Medulla oblongata (tissue), 1 donor: ENCODE measurements around the gene AP1M1.

Source experiments
- DNase-seq: peaks from one replicate; pipeline ENCODE4 v3.0.0-alpha.2; 2015; ENCODE audit errors: extremely low spot score

Gene AP1M1

DNA sequence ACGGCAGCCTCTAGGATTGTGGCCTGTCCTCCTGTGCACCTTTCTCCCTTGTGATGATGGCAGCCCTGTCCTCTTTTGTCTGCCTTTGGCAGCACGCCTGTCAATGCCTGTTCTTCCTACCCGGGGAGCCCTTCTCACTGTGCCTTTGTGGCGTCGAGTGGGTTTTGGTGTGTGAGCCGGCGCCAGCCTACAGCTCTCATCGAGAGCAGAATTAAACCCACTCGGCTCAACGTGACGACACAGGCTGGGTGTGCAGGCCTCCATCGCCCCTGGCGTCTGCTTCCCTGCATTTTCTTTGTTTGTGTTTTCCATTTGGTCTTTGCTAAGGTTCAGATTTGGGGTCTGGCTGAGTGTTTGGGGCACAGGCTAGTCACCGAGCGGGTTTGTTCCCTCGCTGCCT is 34.4 kb downstream of the AP1M1 start:
- DNase-seq, result no peak

DNA sequence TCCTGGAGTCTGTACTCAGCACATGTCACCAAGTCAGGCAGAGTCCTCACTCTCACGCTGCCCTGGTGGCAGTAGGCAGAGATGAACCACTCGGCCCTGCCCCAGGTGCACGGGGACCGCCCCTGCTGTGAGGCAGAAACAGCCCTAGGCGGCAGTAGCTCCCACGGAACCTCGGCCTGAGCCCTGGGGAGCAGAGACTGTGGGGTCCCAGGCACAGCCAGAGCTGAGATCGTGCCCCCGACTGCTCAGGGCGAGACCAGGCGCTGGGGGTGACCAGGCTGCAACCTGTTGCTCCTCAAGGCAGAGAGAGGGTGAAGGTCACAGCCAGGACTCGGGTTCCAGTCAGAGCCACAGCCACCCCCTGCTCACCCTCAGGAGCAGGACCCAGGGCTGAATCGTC is 34.9 kb downstream of the AP1M1 start:
- DNase-seq, result no peak

DNA sequence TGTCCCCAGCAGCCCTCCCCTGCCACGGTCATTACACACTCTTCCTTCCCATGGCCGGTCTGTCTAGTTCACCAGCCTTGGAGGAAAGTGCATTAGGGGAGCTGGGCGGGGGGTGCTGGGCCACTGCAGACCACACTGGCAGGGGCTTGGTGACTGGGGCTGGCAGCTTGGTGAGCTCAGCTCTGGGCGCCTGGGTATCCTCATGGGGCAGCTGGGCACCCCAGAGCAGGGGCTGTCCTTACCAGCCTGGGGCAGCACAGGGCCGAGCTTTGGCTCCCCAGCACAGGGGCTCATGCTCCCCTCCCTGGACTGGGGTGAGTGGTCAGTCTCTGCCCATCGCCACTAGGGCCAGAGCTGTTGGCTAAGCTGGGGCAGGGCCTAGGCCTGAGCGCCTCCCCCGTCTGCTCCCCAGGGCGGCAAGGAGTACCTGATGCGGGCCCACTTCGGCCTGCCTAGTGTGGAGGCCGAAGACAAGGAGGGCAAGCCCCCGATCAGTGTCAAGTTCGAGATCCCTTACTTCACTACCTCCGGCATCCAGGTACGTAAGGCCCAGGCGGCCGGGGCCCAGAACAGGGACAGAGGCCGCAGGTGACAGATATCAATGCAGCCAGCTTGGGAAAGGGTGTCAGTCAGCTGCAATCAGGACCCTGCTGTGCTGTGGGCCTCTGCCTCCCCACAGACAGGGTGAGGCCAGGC is 35.5 kb downstream of the AP1M1 start:
- no peak for DNase-seq

DNA sequence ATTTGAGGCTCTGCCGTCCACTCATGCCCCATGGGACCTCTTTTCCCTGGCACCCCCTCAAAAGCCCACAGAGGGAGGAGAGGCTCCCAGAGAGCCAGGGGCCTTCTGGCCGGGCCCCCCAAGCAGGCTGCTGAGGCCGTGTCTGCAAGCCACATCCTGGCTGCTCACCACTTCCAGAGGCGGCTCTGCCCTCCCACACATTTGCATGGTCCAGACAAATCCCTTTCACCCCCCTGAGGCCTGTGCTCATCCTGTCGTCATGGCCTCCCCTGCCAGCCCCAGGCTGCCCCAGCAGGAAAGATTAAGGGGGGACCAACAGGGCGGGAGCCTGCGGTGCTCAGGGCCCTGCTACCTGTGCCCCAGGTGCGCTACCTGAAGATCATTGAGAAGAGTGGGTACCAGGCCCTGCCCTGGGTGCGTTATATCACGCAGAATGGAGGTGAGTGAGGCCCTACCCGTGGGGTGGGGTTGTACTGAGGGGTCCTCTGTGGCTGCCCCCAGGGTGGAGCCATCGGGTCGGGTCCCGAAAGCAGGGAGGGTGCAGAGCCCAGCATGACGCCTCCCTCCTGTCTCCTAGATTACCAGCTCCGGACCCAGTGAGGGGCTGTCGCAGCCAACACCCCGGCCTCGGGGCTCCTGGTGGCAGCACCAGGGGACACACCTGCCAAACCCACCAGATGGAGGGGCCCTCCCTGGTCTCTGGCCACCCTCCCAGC is 36.3 kb downstream of the AP1M1 start:
- DNase-seq, result no peak

DNA sequence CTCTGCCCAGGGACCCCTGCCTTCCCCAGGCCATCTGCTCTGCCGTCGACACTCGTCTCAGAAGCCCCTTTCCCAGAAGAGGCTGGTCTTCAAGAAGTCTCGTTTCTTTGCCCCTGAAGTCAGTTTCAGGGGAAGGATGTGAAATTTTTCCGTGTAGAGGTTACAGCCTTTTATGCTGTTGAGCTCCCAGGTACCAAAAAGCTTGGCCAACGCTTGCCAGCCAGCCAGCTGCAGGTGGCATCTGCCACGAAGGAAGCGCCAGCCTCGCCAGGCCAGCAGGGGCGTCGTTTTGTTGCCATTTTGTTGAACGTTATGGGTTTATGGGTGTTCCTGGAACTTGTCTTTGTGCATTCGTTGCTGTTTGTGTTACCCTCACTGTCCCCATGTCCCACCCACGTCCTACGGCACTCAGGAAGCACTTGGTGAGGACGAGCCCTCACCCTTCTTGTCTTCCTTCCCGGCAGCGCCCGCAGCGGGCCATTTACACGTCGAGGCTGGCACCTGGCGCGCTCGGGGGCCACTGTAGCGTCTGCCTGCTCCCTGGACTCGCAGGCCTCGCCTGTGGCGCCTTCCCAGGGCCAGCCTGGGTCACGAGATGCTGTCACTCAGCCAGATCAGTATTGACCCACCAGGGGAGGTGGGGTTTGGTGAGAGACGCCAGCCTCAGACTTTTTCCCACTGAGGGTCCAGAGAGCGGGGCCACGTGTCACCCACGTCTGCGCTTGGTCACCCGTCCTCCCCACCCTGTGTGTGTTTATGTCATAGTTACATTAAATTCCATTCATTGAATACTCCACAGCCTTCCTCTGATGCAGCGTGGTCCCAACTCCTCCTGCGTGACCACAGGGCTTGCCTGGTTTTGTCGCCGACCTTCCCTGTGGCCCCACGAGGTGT is 37.1 kb downstream of the AP1M1 start:
- DNase-seq, result no peak

DNA sequence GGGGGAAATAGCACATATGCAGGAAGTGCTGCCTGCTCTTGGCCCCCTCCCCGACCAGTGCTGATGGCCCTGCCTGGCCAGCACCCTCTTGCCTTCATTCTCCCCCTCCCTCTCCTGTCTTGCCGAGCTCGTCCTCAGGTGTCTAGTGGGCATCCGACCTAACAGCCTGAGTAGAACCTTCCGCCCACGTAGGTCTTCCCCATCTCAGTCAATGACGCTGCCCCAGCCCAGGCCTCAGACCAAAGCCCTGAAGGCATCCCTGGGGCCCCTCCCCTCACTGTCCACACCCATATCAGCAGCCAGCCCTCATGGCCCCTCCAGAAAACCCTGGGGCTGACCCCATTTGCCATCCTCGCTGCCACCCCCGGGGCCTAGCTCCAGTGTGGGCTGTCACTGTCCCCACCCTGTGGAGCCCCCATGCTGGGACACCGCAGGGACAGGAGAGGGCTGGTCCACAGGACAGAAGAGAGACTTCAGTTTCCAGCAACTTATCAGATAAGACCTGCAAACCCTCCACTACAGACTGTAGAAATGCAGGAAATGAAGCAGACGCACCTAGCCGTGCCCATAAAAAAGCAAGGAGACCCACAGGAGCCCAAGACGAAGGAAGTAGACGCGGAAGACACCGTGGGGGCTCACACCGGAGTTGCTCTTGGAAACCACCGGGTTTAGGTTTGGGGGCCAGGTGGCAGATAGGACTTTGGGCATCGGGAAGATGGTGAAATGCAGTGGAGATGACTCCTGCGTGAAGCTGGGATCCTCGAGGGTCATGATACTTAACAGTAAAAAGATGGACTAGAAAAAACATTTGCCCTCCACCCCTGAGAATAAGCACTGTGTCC is 38.3 kb downstream of the AP1M1 start:
- DNase-seq, result no peak

DNA sequence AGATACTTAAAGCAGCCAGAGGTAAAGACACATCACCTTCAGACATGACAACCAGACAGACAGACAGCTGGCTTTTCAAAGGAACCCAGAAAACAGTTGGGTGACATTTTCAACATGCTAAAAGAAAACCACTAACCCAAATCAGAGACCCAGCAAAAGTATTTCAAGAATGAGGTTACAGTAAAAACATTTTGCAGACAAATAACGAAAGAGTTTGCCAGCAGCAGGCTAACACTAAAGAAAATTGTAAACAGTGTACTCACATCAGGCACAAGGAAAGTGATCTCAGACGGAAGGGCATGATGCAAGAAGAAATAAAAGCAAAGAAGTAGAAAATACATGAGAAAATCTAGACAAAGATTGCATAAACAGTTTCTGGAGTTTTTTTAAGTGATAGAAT is 46.4 kb downstream of the AP1M1 start:
- DNase-seq, result no peak

DNA sequence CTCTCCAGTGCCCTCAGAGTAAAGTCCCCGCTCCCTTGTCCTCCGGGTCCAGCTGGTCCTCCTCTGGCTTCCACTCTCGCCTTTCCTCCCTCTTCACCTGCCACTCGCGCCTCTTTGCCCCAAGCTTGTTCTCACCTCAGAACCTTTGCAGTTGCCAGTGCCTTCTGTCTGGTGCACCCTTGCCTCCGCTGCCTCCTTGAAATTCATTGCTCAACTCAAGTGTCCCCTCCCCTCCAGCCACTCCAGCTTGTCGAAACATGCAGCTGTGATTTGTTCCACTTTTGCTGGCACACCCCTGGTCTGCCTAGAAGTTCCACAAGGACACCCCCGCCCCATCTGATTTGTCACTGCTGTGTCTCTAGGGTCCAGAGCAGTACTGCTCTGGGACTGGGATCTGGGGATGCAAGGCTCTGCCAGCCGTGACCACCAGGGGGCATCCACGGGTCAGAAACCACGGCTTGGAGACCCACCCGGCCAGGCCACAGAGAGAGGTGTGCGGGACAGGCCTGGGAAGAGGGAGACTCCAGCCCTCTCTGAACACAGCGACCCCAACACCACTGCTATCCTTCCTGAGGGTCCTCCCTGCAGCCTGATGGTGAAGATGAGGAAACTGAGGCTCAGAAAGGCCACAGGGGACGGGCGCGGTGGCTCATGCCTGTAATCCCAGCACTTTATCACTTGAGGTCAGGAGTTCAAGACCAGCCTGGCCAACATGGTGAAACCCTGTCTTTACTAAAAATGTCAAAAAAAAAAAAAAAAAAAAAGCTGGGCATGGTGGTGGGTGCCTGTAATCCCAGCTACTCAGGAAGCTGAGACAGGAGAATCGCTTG is 49.9 kb downstream of the AP1M1 start:
- DNase-seq, result peak; percentile 79

DNA sequence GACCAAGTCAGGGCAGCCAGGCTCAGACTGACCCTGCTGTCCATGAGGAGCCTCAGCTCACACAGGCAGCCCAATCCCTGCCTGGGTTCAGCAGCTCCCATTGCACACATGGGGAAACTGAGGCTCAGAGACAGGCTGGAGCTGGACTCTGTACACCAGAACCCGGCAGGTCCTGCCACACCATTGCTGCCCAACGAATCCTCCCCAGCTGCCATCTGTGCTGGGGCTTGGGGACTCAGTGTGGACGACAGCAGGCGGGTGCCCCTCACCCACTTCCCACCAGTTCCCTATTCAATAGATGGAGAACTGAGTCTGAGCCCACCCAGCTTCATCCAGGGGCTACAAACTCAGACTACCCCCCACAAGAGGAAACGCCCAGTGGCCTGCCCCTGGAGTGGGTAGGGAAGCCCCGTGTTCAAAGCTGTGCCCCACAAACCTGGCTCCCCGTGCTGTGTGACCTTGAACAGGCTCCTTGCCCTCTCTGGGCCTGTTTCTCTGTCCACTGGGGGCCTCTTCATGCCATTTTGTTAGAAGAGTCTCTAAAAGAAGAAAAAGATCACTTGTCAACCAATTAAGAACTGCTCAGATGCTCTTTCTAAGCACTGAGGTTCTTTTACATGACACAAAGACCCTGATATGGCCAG is 50.8 kb downstream of the AP1M1 start:
- DNase-seq, result no peak

DNA sequence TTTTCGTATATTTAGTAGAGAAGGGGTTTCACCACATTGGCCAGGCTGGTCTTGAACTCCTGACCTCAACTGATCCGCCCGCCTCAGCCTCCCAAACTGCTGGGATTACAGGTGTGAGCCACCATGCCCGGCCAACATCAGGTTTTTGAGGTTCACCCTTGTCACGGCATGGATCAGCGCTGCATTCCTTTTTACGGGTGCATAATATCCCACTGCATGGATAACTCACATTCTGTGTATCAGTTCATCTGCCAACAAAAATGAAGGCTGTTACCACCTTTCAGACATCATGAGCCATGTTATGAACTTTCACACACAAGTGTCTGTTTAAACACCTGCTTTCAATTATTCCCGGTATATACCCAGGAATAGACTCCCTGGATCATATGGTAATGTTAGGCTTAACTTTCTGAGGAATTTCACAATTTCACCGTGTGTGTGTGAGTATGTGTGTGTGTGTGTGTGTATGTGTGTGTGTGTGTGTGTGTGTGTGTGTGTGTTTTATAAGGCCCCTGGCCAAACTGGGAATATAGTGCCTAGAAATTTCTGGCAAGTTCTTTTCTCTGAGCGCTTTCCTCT is 52.2 kb downstream of the AP1M1 start:
- no peak for DNase-seq

DNA sequence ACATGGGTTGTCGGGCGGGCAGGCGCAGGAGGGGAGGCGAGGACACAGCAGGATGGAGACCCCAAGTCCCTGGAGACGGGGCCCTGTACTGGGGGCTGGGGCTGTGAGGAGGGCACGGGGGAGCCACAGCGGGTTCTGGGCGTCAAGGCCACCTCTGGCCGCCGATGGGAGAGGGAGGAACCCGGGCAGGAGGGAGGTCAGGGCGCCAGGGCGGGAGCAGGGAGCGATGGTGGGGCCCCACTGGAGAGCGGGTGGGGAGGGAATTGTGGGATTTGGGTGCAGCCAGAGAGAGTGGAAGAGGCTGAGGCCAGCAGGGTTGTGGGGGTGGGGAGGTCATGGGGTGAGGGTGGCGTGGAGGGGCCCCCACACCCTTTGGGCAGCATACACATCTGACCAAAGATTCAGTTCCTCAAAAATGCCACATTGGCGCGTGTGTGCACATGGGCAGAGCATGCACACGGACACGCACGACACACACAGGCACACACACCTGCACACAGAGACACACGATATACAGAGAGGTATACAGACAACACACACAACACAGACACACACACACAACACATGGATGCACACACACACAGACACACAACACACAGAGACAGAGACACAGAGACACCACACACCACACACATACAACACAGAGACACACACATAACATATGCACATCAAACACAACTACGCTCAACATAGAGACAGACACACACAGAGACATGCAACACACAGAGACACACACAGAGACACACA is 54.9 kb downstream of the AP1M1 start:
- peak; percentile 68 for DNase-seq

DNA sequence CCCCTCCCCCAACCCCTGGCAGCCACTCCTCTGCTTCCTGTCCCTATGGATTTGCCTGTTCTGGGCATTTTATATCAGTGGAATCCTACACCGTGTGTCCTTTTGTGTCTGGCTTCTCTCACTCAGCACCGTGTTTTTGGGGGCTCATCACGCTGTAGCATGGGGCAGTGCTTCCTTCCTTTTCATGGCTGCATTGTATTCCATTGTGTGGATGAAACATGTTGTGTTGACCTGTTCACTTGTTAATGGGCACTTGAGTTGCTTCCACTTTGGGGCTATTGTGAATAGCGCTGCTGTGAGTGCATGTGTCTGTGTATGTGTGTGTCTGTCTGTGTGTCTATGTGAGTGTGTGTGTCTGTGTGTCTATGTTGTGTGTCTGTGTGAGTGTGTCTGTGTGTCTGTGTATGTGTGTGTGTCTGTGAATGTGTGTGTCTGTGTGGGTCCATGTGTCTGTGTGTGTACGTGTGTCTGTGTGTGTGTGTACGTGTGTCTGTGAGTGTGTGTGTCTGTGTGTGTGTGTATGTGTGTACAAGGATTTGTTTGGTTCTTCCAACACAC is 57.2 kb downstream of the AP1M1 start:
- DNase-seq, result no peak

DNA sequence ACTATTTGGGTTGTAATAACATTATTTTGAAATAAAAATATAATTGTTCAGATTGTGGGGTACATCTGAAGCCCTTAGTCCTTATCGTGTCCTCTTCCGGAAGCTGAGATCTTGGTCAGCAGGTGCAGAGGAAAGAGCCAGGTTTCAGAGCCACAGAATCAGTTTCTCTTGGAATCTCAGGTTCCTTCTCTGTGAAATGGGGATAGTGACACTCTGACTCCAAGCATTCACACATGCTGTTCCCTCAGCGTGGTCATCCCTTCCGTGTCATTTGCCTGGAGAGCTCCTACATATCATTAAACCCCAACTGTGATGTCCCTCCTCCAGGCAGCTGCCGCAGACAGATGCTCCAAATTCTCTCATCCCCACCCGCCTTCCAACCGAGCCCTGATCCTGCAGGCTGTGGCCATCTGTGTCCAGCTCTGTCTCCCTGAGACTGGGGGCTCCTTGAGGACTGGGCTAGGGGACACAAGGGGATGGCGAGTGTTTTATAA is 59.8 kb downstream of the AP1M1 start:
- no peak for DNase-seq

DNA sequence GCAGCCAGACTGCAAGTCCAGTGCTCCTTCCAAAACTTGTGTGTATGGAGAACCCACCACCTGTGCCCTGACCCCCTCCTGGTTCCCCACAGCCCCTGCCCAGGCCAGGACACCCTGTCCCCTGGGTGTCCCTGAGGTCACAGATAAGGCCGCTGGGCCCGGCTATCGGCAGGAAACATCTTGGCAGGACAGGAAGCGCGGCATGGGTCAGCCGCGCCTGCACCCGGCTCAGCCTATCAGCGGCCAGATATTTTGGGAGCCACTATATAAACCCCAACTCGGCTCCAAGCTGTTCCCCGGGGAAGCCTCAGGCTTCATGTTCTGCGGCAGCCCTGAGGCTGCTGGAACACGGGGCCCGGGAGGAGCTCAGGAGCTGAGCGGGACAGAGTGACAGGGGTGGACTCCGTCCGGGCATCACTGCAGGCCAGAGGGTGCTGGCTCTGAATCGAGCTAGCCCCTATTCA is 60.8 kb downstream of the AP1M1 start:
- DNase-seq, result peak; percentile 66

DNA sequence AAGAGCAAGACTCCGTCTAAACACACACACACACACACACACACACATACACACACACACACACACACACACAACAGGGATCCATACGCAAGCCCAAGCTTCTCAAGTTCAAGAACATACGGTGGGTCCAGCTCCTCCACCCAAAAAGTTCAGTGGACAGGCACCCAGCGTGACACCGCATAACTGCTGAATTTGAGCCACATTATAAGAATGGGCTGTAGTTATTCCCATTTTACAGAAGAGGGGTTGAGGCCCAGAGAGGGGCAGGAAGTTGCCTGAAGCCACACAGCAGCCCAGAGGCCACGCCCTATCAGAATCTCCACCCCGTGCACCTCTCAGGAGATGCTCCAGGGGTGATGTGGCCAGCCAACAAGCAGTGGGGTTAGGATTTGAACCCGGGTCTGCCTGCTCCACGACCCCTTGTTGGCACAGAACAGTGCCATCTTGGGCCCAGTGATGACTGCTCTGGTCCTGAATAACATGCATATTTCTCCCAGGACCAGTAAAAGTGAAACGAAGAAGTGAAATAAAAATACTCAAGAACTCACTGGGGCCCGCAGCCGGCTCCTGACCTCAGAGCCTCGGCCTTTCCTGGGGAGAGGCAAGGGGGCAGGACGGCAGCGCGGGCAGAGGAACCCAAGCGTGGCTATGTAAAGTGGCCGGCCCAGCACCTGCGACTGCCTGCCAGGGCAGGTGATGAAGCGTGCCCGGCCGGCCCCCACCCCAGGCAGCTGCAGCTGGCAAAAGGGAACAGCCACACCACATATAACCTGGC is 61.9 kb downstream of the AP1M1 start:
- DNase-seq, result peak; percentile 51

DNA sequence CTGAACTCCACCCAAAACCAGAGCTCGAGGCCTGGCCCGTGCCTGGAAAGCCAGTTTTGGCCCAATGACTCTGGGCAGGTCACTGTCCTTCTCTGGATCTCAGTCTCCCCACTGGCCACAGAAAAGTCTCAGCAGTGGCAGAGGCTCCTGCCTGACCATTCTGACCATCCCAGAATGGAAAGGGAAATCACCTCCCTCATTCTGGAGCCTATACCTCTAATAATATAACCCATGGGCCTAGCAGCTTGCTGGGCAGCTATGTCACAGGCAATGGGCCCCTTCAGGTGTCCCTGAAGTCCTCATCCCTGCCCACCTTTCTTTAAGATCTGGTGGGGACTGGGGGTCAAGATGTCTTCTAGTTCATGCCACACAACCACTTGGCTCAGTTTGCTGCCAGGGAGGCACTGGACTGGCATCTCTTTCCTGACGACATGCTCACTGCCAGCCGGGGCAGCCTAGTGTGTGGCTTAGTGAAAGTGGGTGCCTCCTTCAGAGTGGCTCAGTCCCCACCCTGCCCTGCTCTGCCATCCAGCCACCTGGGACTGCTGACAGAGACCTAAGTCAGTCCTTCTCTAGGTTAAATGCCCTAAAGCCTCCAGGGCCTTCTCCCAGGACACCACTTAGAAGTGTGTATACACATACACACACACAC is 62.6 kb downstream of the AP1M1 start:
- no peak for DNase-seq

DNA sequence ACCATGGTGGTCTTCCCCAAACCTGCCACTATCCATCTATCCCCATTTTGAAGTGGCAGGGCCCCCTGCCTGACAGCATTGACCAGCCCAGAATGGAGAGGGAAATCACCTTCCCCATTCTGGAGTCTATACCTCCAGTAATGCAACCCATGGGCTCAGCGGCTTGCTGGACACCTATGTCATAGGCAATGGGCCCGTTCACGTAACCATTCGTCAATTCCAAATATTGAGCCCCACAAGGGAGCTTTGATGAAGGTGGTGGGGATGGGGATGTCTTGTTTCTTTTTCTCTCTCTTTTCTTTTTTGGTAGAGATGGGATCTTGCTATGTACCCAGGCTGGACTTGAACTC is 63.1 kb downstream of the AP1M1 start:
- DNase-seq, result no peak
